Gastrocnemius medialis (tissue), 4 donors: ENCODE results near the gene ZNF711. TPM values are rescaled to one million over a fixed set of nuclear protein-coding genes. Genes with fewer than 3 reads are reported as not detected.
A peak's percentile ranks its signal among the peaks of the same experiment; 100 is the strongest.

Experiments
- ATAC-seq, 2 donors: fragments of 150-250 bp; one replicate each; pipeline ENCODE4 v1.9.1; 2016
- DNase-seq, 2 donors: peaks; one replicate each; pipeline ENCODE4 v3.0.0-alpha.2; 2019
- H3K27ac ChIP-seq, 4 donors: fragments of 200-600 bp; sonication (generic); 1 replicate in 1 of 4; 2 replicates in 3 of 4; pipeline ENCODE4 v1.5.1; 2016 to 2018; ENCODE audit warnings: mild to moderate bottlenecking in 2 of 4, moderate library complexity in 1 of 4
- H3K27me3 ChIP-seq, 3 donors: fragments of 200-600 bp; sonication (generic) in 2 of 3; 1 replicate in 1 of 3; 2 replicates in 2 of 3; pipeline versions ENCODE4 v1.5.1 to v1.6.0; 2016 to 2019; ENCODE audit warnings: mild to moderate bottlenecking in 1 of 3, moderate library complexity in 1 of 3
- H3K36me3 ChIP-seq, 2 donors: fragments of 200-600 bp; sonication (generic) in 1 of 2; one replicate each; pipeline ENCODE4 v1.5.1; 2017 to 2018
- H3K4me1 ChIP-seq, 2 donors: fragments of 200-600 bp; sonication (generic) in 1 of 2; one replicate each; pipeline ENCODE4 v1.5.1; 2016 to 2017; ENCODE audit warnings: mild to moderate bottlenecking in 2 of 2
- H3K4me3 ChIP-seq, 4 donors: fragments of 200-600 bp; sonication (generic) in 3 of 4; 1 replicate in 1 of 4; 2 replicates in 3 of 4; pipeline ENCODE4 v1.5.1; 2016 to 2019; ENCODE audit warnings: mild to moderate bottlenecking in 2 of 4
- H3K9me3 ChIP-seq, 3 donors: fragments of 200-600 bp; sonication (generic) in 2 of 3; 1 replicate in 1 of 3; 2 replicates in 2 of 3; pipeline ENCODE4 v1.5.1; 2016 to 2019
- CTCF ChIP-seq, 5 experiments: fragments of 450-650 bp in 3 of 5; fragments of 200-600 bp in 2 of 5; sonication (generic) in 2 of 5; IDR thresholded peaks in 4 of 5; conservative IDR thresholded peaks in 1 of 5; 1 replicate in 4 of 5; 2 replicates in 1 of 5; pipeline ENCODE4 v1.5.1; 2016 to 2019; ENCODE audit warnings: antibody characterized with exemption in 5 of 5, mild to moderate bottlenecking in 3 of 5, moderate library complexity in 3 of 5
- POLR2A ChIP-seq, 2 donors: fragments of 450-650 bp; IDR thresholded peaks; one replicate each; pipeline ENCODE4 v1.6.1; 2017; ENCODE audit warnings: antibody characterized with exemption in 2 of 2, mild to moderate bottlenecking in 2 of 2, moderate library complexity in 2 of 2
- in situ Hi-C, 4 donors: fragments of 200-750 bp; cut with MboI; loops; one replicate each; pipeline versions ENCODE4 v1.15.0 to v1.8.0; 2017; ENCODE audit warnings: low sequenced_read_pairs in 4 of 4
- intact Hi-C: fragments of 100-400 bp; cut with DNase I; formaldehyde crosslinking; loops from one replicate; pipeline ENCODE4 v1.15.1; 2023; ENCODE audit warnings: low total_unique reads
- total RNA-seq, 4 donors: library from RNA; depleted of rRNA; stranded (reverse); fragments of >200 nt; gene quantifications; one replicate each; pipeline versions ENCODE4 v1.1.0 to v1.2.3, GENCODE V29; 2016

ZNF711 gene
- total RNA-seq: under 1 TPM in 3 of 4 donors, not detected in 1; 0.27 to 0.64 (median 0.29) TPM

GRCh38 chrX:85243761-85244449 lies at the start of gene ZNF711, which contains the start of gene SATL1:
ZNF711 (plus strand) TSS chrX:85243991; CDS start chrX:85247573, 3,582 bp downstream.
SATL1 (minus strand) TSS chrX:85243779; CDS start chrX:85108968, 134,811 bp downstream.
- ATAC-seq: peak in 1 of 2 donors; percentile 33
- no peak for TF ChIP-seq CTCF (IDR thresholded peaks at IDR 0.05 in 4 of 5, conservative IDR thresholded peaks at IDR 0.05 in 1 of 5)
- no peak for TF ChIP-seq POLR2A (IDR thresholded peaks at IDR 0.05)
- no peaks in the 10 kb centered on the region for H3K36me3 ChIP-seq
- H3K27me3 ChIP-seq: no peaks in the 10 kb centered on the region
- intact Hi-C loops: no loop called here
- H3K4me3 ChIP-seq: peak within 1 kb of the TSS; percentile 48 to 61 (median 56)
- H3K4me1 ChIP-seq: peaks cover 0 to 5% of the 10 kb centered on the region in 2 donors
- H3K27ac ChIP-seq: no peak within 1 kb of the TSS
- in situ Hi-C loops: no loop called here
- no peaks in the 10 kb centered on the region for H3K9me3 ChIP-seq
- no peak for DNase-seq

GRCh38 chrX:85196319-85196718 lies 47.5 kb upstream of the ZNF711 start:
- TF ChIP-seq POLR2A (IDR thresholded peaks at IDR 0.05) (no peak), CTCF (IDR thresholded peaks at IDR 0.05 in 4 of 5, conservative IDR thresholded peaks at IDR 0.05 in 1 of 5) (no peak)
- Histone ChIP-seq H3K4me1 (no peaks in the 10 kb centered on the region), H3K27me3 (peaks cover 0 to 4% (median 0%) of the 10 kb centered on the region in 3 donors), H3K9me3 (no peaks in the 10 kb centered on the region), H3K4me3 (no peak overlapping the region), H3K27ac (no peak overlapping the region), H3K36me3 (no peaks in the 10 kb centered on the region)
- intact Hi-C loops: no loop called here
- DNase-seq (no peak), ATAC-seq (no peak)
- in situ Hi-C loops: no loop called here

- Histone ChIP-seq H3K27ac (no peak overlapping the region), H3K9me3 (no peaks in the 10 kb centered on the region), H3K36me3 (no peaks in the 10 kb centered on the region), H3K4me3 (no peak overlapping the region), H3K4me1 (no peaks in the 10 kb centered on the region), H3K27me3 (no peaks in the 10 kb centered on the region)
- TF ChIP-seq CTCF (IDR thresholded peaks at IDR 0.05 in 4 of 5, conservative IDR thresholded peaks at IDR 0.05 in 1 of 5) (no peak), POLR2A (IDR thresholded peaks at IDR 0.05) (no peak)
- intact Hi-C loops (no loop called here), in situ Hi-C loops (no loop called here)
- DNase-seq (no peak), ATAC-seq (no peak)
These were observed 40.3 kb upstream of the ZNF711 start for GRCh38 chrX:85203461-85203970.

GRCh38 chrX:85213792-85214530 lies 29.8 kb upstream of the ZNF711 start:
- Histone ChIP-seq H3K27ac (no peak overlapping the region), H3K27me3 (peaks cover 0 to 3% (median 0%) of the 10 kb centered on the region in 3 donors), H3K36me3 (no peaks in the 10 kb centered on the region), H3K9me3 (no peaks in the 10 kb centered on the region), H3K4me3 (no peak overlapping the region), H3K4me1 (no peaks in the 10 kb centered on the region)
- intact Hi-C loops: no loop called here
- in situ Hi-C loops: no loop called here
- ATAC-seq (no peak), DNase-seq (no peak)
- TF ChIP-seq CTCF (IDR thresholded peaks at IDR 0.05 in 4 of 5, conservative IDR thresholded peaks at IDR 0.05 in 1 of 5) (no peak), POLR2A (IDR thresholded peaks at IDR 0.05) (no peak)
